ENCODE measurements around the gene SSUH2. TPM values are rescaled to one million over a fixed set of nuclear protein-coding genes. Genes with fewer than 3 reads are reported as not detected.

SSUH2 gene
- total and polyA plus RNA-seq, 2 of the 13 experiments (the other 11 are each of a cell fraction or from before 2014, with no cell fraction given): 38.1 to 136 TPM

DNA sequence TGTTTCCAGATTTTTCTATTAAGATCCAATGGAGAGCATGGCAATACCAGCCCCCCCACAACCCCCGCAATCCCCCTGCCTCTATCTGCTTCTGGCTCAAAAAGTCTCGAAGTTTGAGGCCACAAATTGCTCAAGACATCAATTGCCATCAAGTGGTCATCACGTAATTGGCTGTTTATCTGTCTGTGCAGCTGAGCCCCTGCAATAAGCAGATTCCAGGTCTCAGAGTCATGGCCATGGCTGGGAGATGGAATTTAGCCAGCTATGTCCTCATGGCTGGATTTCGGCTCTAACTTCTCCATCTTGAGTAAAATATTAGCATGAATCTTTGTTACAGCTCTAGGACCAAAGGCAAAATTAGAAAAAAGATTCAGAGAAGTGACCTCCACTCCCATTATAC, 22.7 kb downstream of the SSUH2 start:
- ATAC-seq (no peak), DNase-seq (ENCODE audit: low spot score) (no peak), FAIRE-seq (no peak)
- Histone ChIP-seq H3K9ac (ENCODE audit: insufficient read depth, low read depth, low read length) (no peak overlapping the region), H2AFZ (ENCODE audit: low read length) (no peak overlapping the region), H4K20me1 (ENCODE audit: insufficient read depth, low read length) (no peaks in the 10 kb centered on the region), H3K27me3 (ENCODE audit: control insufficient read depth in 1 of 2, insufficient read depth in 2 of 2, low read length in 2 of 2) (no peaks in the 10 kb centered on the region), H3K4me2 (ENCODE audit: low read depth, low read length) (no peak overlapping the region), H3K9me3 (ENCODE audit: low read length) (no peaks in the 10 kb centered on the region), H3K36me3 (replicated peaks in 1 of 2; ENCODE audit: control insufficient read depth in 1 of 2, insufficient read depth in 2 of 2, low read length in 2 of 2) (peaks cover 15 to 74% of the 10 kb centered on the region in 2 experiments), H3K79me2 (ENCODE audit: insufficient read depth, low read length) (no peaks in the 10 kb centered on the region), H3K4me3 (replicated peaks in 1 of 3; ENCODE audit: insufficient read depth in 1 of 3, low read depth in 2 of 3, low read length in 3 of 3) (no peak overlapping the region), H3K4me1 (ENCODE audit: insufficient read depth, low read length) (0 out of 2 replicates have a peak, but pooled peaks cover 4% of the 10 kb centered on the region), H3K27ac (ENCODE audit: extremely low read length, insufficient read depth, low read length) (no peak overlapping the region)
- WGBS (ENCODE audit: low lambda C conversion rate): 95% methylated on average over 4 of the region's 4 CpGs
- ChIA-PET POLR2A (interaction anchor here (1.1 kb wide), 1 partner anchor 27 kb away, joined by 3 read pairs; no protein-coding TSS in a partner anchor), CTCF (ENCODE audit: low intra/inter-chr PET ratio, low total read pairs) (interaction anchor here (1.0 to 3.0 kb wide), 2 partner anchors 179 to 297 kb away, joined by 3 to 46 read pairs; no protein-coding TSS in a partner anchor)
- in situ Hi-C loops (cut with HindIII; ENCODE audit: extremely low pct_ligation_motif_present, low pct_unique_long_range_greater_than_20kb): loop anchor here (5.0 kb wide), 1 partner anchor 180 kb away; no protein-coding TSS in a partner anchor
- intact Hi-C loops (cut with micrococcal nuclease; ENCODE audit: unreplicated experiment): loop anchor here (5.0 kb wide), 1 partner anchor 295 kb away; no protein-coding TSS in a partner anchor
- no TSS peak for BruUV-seq (replicated peaks)
- TF ChIP-seq ZNF460 (CRISPR knock-in tag; IDR thresholded peaks at IDR 0.05; ENCODE audit: borderline replicate concordance): no peak
- no peak for TF ChIP-seq ZNF567 (CRISPR knock-in tag; IDR thresholded peaks at IDR 0.05; ENCODE audit: borderline replicate concordance)
- TF ChIP-seq ZNF569 (CRISPR knock-in tag; IDR thresholded peaks at IDR 0.05; ENCODE audit: borderline replicate concordance): no peak
- TF ChIP-seq KDM1A (CRISPR knock-in tag; IDR thresholded peaks at IDR 0.05): no peak
- no peak for TF ChIP-seq NR0B2 (CRISPR knock-in tag; IDR thresholded peaks at IDR 0.05)
- TF ChIP-seq, protein P1, sequence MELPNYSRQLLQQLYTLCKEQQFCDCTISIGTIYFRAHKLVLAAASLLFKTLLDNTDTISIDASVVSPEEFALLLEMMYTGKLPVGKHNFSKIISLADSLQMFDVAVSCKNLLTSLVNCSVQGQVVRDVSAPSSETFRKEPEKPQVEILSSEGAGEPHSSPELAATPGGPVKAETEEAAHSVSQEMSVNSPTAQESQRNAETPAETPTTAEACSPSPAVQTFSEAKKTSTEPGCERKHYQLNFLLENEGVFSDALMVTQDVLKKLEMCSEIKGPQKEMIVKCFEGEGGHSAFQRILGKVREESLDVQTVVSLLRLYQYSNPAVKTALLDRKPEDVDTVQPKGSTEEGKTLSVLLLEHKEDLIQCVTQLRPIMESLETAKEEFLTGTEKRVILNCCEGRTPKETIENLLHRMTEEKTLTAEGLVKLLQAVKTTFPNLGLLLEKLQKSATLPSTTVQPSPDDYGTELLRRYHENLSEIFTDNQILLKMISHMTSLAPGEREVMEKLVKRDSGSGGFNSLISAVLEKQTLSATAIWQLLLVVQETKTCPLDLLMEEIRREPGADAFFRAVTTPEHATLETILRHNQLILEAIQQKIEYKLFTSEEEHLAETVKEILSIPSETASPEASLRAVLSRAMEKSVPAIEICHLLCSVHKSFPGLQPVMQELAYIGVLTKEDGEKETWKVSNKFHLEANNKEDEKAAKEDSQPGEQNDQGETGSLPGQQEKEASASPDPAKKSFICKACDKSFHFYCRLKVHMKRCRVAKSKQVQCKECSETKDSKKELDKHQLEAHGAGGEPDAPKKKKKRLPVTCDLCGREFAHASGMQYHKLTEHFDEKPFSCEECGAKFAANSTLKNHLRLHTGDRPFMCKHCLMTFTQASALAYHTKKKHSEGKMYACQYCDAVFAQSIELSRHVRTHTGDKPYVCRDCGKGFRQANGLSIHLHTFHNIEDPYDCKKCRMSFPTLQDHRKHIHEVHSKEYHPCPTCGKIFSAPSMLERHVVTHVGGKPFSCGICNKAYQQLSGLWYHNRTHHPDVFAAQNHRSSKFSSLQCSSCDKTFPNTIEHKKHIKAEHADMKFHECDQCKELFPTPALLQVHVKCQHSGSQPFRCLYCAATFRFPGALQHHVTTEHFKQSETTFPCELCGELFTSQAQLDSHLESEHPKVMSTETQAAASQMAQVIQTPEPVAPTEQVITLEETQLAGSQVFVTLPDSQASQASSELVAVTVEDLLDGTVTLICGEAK (IDR thresholded peaks at IDR 0.05): no peak
- TF ChIP-seq, protein P1 (CRISPR knock-in tag; IDR thresholded peaks at IDR 0.05): no peak
- TF ChIP-seq PHF5A (CRISPR knock-in tag; IDR thresholded peaks at IDR 0.05; ENCODE audit: low read depth, unreplicated experiment): no peak
- TF ChIP-seq HOXA9 (CRISPR knock-in tag; IDR thresholded peaks at IDR 0.05; ENCODE audit: borderline replicate concordance): no peak
- TF ChIP-seq ARID4A (CRISPR knock-in tag; IDR thresholded peaks at IDR 0.05; ENCODE audit: borderline replicate concordance): no peak
- no peak for TF ChIP-seq PITX1 (CRISPR knock-in tag; IDR thresholded peaks at IDR 0.05)

All from HepG2 (cell line).